GM19025 (cell line): ENCODE data around the gene HSD3B7.
A peak's percentile ranks its signal among the peaks of the same experiment; 100 is the strongest.

Experiments used
- ATAC-seq: cut with Tn5 transposase; IDR thresholded peaks from one replicate; pipeline ENCODE4 v1.9.1; 2021; ENCODE audit warnings: mild to moderate bottlenecking, low read depth, moderate library complexity; ENCODE audit not compliant: unreplicated experiment

HSD3B7 gene

GRCh38 chr16:30980959-30981358 is 4.0 kb upstream of the HSD3B7 start:
- no peak for ATAC-seq

GRCh38 chr16:30982548-30983288 is 2.3 kb upstream of the HSD3B7 start:
- ATAC-seq = no peak

DNA sequence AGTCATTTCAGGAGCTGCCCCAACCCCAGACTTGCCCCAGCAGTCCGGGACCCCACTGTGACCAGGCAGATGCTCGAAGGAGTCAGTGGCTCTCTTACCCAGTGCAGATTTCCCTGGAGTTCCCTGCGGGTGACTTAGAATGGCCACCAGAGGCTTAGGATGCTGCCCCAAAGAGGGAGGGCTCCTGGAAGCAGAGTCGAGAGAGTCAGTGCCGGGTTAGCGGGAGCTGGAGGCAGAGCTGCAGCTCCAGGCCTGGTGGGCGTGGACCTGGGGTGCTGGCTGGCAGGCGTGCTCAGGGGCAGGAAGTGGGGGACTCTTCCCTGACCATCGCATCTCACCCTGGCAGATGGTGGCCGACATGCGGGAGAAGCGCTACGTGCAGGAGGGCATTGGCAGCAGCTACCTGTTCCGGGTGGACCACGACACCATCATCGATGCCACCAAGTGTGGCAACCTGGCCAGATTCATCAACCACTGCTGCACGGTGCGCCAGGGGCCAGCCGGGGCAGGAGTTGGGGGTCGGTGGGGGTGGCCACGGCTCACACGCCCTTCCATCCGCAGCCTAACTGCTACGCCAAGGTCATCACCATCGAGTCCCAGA is 1.6 kb upstream of the HSD3B7 start:
- ATAC-seq = no peak

- no peak for ATAC-seq
These were observed 953 bp upstream of the HSD3B7 start for GRCh38 chr16:30983898-30984610.

GRCh38 chr16:30985401-30986128 is 558 bp downstream of the HSD3B7 start:
- no peak for ATAC-seq

GRCh38 chr16:30986129-30986991 is 1.4 kb downstream of the HSD3B7 start:
- ATAC-seq = no peak

DNA sequence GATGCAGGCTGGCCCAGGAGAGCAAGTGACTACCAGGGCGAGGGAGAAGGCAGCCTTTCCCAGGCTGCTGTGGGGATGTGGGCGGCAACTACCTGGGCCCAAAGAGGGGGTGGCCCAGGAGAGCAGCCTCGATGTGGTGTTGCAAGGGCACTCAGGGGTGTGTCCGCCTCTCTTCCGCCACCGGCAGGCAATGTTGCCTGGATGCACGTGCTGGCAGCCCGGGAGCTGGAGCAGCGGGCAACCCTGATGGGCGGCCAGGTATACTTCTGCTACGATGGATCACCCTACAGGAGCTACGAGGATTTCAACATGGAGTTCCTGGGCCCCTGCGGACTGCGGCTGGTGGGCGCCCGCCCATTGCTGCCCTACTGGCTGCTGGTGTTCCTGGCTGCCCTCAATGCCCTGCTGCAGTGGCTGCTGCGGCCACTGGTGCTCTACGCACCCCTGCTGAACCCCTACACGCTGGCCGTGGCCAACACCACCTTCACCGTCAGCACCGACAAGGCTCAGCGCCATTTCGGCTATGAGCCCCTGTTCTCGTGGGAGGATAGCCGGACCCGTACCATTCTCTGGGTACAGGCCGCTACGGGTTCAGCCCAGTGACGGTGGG is 2.7 kb downstream of the HSD3B7 start:
- no peak for ATAC-seq

- no peak for ATAC-seq
These were observed 4.6 kb downstream of the HSD3B7 start for GRCh38 chr16:30989469-30990047.

GRCh38 chr16:30990105-30990504 is 5.1 kb downstream of the HSD3B7 start:
- ATAC-seq = no peak

GRCh38 chr16:30991052-30991451 is 6.0 kb downstream of the HSD3B7 start:
- no peak for ATAC-seq

- ATAC-seq = no peak
These were observed 7.3 kb downstream of the HSD3B7 start for GRCh38 chr16:30992276-30992780.

- no peak for ATAC-seq
These were observed 8.2 kb downstream of the HSD3B7 start for GRCh38 chr16:30992931-30993816.

GRCh38 chr16:30995927-30996323 is 10.9 kb downstream of the HSD3B7 start:
- no peak for ATAC-seq

GRCh38 chr16:30996324-30996984 is 11.4 kb downstream of the HSD3B7 start:
- peak; percentile 5 for ATAC-seq

DNA sequence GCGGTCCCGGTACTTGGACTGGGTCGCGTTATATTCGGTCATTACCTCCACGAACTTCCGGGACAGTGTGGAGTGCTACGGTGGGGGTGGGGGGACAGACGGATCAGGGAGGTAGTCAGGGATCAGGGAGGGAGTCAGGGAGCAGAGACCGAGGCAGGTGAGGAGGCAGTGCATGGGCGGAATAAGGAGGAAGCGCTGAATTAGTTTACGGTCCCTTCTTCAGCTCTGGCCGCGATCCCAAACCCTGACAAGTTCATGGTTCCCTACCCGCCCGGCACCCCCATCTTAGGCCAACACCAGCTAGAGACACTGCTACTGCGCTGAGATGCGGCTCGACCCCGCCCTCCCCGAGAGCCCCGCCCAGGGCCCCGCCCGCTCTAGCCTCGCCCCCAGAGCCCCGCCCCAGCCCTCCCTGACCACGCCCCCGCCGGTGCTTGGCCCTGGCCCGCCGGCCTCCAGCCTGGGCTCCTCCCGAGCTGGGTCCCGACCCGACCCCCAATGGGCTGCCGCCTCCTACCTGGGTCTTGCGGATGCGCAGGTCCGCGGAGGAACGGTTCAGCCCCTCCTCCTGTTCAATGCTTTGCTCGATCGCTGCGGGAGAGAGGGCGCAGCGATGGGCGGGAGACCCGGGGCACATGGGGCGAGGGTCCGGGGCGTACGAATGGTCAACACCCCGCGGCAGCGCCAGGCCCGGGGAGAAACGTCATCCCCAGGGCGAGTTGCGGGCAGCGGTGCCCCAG is 12.1 kb downstream of the HSD3B7 start:
- ATAC-seq = peak; percentile 63

GRCh38 chr16:30997725-30998711 is 13.0 kb downstream of the HSD3B7 start:
- ATAC-seq = no peak
